Measurements from ENCODE around the gene GAB1.

GRCh38 chr4:143320113-143320512 is 16.6 kb upstream of the GAB1 start:
- TF ChIP-seq POLR2A (IDR thresholded peaks at IDR 0.05) = no peak
- no peak for TF ChIP-seq CTCF (IDR thresholded peaks at IDR 0.05)

Measured in testis (tissue), 2 donors.